K562 (cell line): ENCODE results near the gene TUT1. TPM values are rescaled to one million over a fixed set of nuclear protein-coding genes. Genes with fewer than 3 reads are reported as not detected.

ENCODE experiments used
- ARID2 ChIP-seq: fragments of 450-650 bp; IDR thresholded peaks from 2 replicates; pipeline ENCODE4 v1.6.1; 2017; ENCODE audit warnings: antibody characterized with exemption, mild to moderate bottlenecking
- EZH2 ChIP-seq: IDR thresholded peaks from 2 replicates; pipeline ENCODE4 v1.6.1; 2012; ENCODE audit warnings: low read depth, mild to moderate bottlenecking, inconsistent platforms, low read length, borderline replicate concordance
- FOXK2 ChIP-seq, 2 experiments: fragments of 450-650 bp; IDR thresholded peaks in 1 of 2; conservative IDR thresholded peaks in 1 of 2; 2 replicates each; pipeline ENCODE4 v1.6.1; 2016; ENCODE audit warnings: low read depth in 2 of 2, mild to moderate bottlenecking in 1 of 2
- JUND ChIP-seq, 2 experiments: IDR thresholded peaks; 2 replicates in 1 of 2; 3 replicates in 1 of 2; pipeline ENCODE4 v1.6.1; 2011; ENCODE audit warnings: borderline replicate concordance in 2 of 2, low read depth in 2 of 2, low read length in 2 of 2, improper control_type of control experiment in 1 of 2, missing biosample characterization in 1 of 2, missing genetic modification characterization in 1 of 2, missing genetic modification reagents in 1 of 2
- MAFF ChIP-seq: IDR thresholded peaks from 2 replicates; pipeline ENCODE4 v1.6.1; 2012; ENCODE audit warnings: low read length, improper control_type of control experiment
- MAFG ChIP-seq: fragments of 450-650 bp; conservative IDR thresholded peaks from 2 replicates; pipeline ENCODE4 v1.6.1; 2016; ENCODE audit warnings: missing genetic modification characterization, missing compliant biosample characterization
- MNT ChIP-seq, 2 experiments: fragments of 450-650 bp; conservative IDR thresholded peaks; 2 replicates each; pipeline ENCODE4 v1.6.1; 2017; ENCODE audit warnings: mild to moderate bottlenecking in 2 of 2, moderate library complexity in 2 of 2
- NCOR1 ChIP-seq: fragments of 450-650 bp; IDR thresholded peaks from 2 replicates; pipeline ENCODE4 v1.6.1; 2016; ENCODE audit warnings: mild to moderate bottlenecking, moderate library complexity
- OTX1 ChIP-seq: fragments of 450-650 bp; formaldehyde crosslinking; IDR thresholded peaks from 2 replicates; pipeline ENCODE4 v1.4.0; 2022; ENCODE audit warnings: mild to moderate bottlenecking
- RAD21 ChIP-seq, 2 experiments: fragments of 250-450 bp in 1 of 2; fragments of 450-650 bp in 1 of 2; sonication (Bioruptor Pico) in 1 of 2; formaldehyde crosslinking in 1 of 2; IDR thresholded peaks in 1 of 2; conservative IDR thresholded peaks in 1 of 2; 2 replicates each; pipeline versions ENCODE4 v1.4.0 to v1.8.0; 2020 to 2022; ENCODE audit warnings: mild to moderate bottlenecking in 2 of 2, moderate library complexity in 1 of 2
- TAF15 ChIP-seq: fragments of 200-400 bp; formaldehyde crosslinking; IDR thresholded peaks from 2 replicates; pipeline ENCODE4 v1.6.1; 2017; ENCODE audit warnings: mild to moderate bottlenecking, low read depth, low read length, moderate library complexity
- TAL1 ChIP-seq: fragments of 450-650 bp; IDR thresholded peaks from 2 replicates; pipeline ENCODE4 v1.6.1; 2016; ENCODE audit warnings: mild to moderate bottlenecking
- ZFP36 ChIP-seq: fragments of 150-350 bp; IDR thresholded peaks from 2 replicates; pipeline ENCODE4 v1.6.1; 2018; ENCODE audit warnings: low read length, low read depth; ENCODE audit not compliant: partially characterized antibody
- ZNF124 ChIP-seq: sonication (generic); formaldehyde crosslinking; IDR thresholded peaks from 2 replicates; pipeline ENCODE4 v1.8.1; 2022; ENCODE audit warnings: missing genetic modification reagents
- ZNF133 ChIP-seq: fragments of 250-450 bp; sonication (Bioruptor Pico); IDR thresholded peaks from 2 replicates; pipeline ENCODE4 v1.4.0; 2020; ENCODE audit warnings: mild to moderate bottlenecking
- ZNF134 ChIP-seq: fragments of 250-450 bp; sonication (Bioruptor Pico); conservative IDR thresholded peaks from 2 replicates; pipeline ENCODE4 v1.4.0; 2020
- ZNF589 ChIP-seq: fragments of 200-800 bp; sonication (Bioruptor generic); IDR thresholded peaks from 2 replicates; pipeline ENCODE4 v1.6.1; 2016; ENCODE audit warnings: low read depth, missing genetic modification characterization, missing compliant biosample characterization
- polyA plus RNA-seq, 8 experiments: library from polyadenylated mRNA; depleted of rRNA in 4 of 8; stranded (reverse) in 5 of 8; unstranded in 3 of 8; fragments of >200 nt; fragmentation: Nextera tagmentation in 2 of 8; fragmentation: Illumina TruSeq in 1 of 8; extraction: Ambion mirVana in 2 of 8; extraction: Trizol in 1 of 8; gene quantifications; 2 replicates each; pipeline versions ENCODE4 v1.2.1 to v1.2.3, GENCODE V29; 2011 to 2014; ENCODE audit warnings: inconsistent platforms in 1 of 8, missing spikeins in 1 of 8
- total RNA-seq, 7 experiments: library from RNA; depleted of rRNA in 6 of 7; stranded (reverse); fragments of >200 nt in 6 of 7; fragmentation: Illumina TruSeq in 2 of 7; extraction: Trizol in 2 of 7; gene quantifications; 2 replicates each; pipeline versions ENCODE4 v1.2.1 to v1.2.3, GENCODE V29; 2011 to 2021; ENCODE audit warnings: low replicate concordance in 1 of 7
- TF ChIP-seq, protein P1 (sequence below): fragments of 250-450 bp; sonication (Bioruptor Pico); IDR thresholded peaks from 2 replicates; pipeline ENCODE4 v1.8.0; 2022; ENCODE audit warnings: inconsistent platforms
- TF ChIP-seq, protein P2 (sequence below): sonication (generic); formaldehyde crosslinking; IDR thresholded peaks from 2 replicates; pipeline ENCODE4 v1.8.0; 2023; ENCODE audit warnings: missing genetic modification reagents, mild to moderate bottlenecking, borderline replicate concordance

The TUT1 gene
- total and polyA plus RNA-seq, 9 of the 15 experiments (the other 6 are each of a cell fraction or from before 2014, with no cell fraction given): 0.66 to 44.3 (median 15.7) TPM

DNA sequence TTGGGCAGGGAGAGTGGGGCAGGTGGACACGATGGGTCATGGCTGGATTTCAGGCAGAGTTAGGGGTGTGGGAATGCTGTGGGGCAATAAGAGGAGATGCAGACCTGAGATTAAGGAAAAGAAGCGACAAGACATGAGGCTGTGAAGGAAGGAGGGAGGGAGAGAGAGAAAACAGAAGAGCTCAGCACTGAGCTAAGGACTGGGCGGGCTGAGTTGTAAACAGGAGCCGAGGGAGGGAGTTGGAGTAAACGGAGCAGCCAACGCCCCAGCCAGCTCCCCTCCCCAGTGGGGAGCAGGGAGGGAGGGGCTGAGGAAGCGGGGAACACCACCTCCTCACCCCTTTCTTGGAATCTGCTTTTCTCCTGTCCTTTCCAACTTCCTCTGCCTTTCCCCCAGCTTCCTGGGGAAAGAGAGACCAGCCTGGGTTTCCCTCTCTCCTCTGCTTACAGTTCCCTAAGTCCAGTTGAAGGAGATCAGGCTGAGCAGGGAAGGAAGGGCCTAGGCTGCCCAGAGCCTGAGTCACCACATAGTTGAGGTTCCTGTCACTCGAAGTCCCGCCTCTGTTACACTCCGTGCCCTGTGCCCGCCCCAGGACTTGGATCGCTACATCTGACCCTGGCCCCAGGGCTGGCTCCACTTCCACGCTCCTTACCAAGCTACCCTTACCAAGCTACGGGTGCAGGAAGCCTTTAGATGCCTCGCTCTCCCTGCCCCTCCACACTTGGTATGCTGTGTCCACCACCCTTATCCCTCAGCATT, 38.1 kb downstream of the TUT1 start (continued):
- TF ChIP-seq ZNF134 (CRISPR knock-in tag) (no peak), FOXK2 (conservative IDR thresholded peaks at IDR 0.05 in 1 of 2, IDR thresholded peaks at IDR 0.05 in 1 of 2; ENCODE audit: low read depth in 2 of 2) (peak; percentile 98 to 99), ZFP36 (no peak), TAF15 (no peak), JUND (IDR thresholded peaks at IDR 0.05; ENCODE audit: borderline replicate concordance, low read depth, low read length) (peak; percentile 93), JUND (tag; IDR thresholded peaks at IDR 0.05; ENCODE audit: borderline replicate concordance, low read depth, low read length) (peak; percentile 70; the same call in 2 of the 3 replicates), ARID2 (peak; percentile 60; the same call in 1 of the 2 replicates), NCOR1 (peak; percentile 47; the same call in 1 of the 2 replicates), MAFF (no peak), MAFG (tag) (no peak), ZNF589 (CRISPR knock-in tag) (no peak; the same call in 1 of the 2 replicates), EZH2 (no peak), ZNF133 (CRISPR knock-in tag) (no peak), RAD21 (CRISPR knock-in tag; conservative IDR thresholded peaks at IDR 0.05 in 1 of 2, IDR thresholded peaks at IDR 0.05 in 1 of 2) (no peak), OTX1 (CRISPR knock-in tag) (peak; percentile 87; the same call in 1 of the 2 replicates), TAL1 (no peak), ZNF124 (no peak), MNT (conservative IDR thresholded peaks at IDR 0.05) (peak; percentile 44 to 65; a peak in 3 of 4 replicates)
- TF ChIP-seq, protein P1, sequence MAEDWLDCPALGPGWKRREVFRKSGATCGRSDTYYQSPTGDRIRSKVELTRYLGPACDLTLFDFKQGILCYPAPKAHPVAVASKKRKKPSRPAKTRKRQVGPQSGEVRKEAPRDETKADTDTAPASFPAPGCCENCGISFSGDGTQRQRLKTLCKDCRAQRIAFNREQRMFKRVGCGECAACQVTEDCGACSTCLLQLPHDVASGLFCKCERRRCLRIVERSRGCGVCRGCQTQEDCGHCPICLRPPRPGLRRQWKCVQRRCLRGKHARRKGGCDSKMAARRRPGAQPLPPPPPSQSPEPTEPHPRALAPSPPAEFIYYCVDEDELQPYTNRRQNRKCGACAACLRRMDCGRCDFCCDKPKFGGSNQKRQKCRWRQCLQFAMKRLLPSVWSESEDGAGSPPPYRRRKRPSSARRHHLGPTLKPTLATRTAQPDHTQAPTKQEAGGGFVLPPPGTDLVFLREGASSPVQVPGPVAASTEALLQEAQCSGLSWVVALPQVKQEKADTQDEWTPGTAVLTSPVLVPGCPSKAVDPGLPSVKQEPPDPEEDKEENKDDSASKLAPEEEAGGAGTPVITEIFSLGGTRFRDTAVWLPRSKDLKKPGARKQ (CRISPR knock-in tag): no peak
- TF ChIP-seq, protein P2, sequence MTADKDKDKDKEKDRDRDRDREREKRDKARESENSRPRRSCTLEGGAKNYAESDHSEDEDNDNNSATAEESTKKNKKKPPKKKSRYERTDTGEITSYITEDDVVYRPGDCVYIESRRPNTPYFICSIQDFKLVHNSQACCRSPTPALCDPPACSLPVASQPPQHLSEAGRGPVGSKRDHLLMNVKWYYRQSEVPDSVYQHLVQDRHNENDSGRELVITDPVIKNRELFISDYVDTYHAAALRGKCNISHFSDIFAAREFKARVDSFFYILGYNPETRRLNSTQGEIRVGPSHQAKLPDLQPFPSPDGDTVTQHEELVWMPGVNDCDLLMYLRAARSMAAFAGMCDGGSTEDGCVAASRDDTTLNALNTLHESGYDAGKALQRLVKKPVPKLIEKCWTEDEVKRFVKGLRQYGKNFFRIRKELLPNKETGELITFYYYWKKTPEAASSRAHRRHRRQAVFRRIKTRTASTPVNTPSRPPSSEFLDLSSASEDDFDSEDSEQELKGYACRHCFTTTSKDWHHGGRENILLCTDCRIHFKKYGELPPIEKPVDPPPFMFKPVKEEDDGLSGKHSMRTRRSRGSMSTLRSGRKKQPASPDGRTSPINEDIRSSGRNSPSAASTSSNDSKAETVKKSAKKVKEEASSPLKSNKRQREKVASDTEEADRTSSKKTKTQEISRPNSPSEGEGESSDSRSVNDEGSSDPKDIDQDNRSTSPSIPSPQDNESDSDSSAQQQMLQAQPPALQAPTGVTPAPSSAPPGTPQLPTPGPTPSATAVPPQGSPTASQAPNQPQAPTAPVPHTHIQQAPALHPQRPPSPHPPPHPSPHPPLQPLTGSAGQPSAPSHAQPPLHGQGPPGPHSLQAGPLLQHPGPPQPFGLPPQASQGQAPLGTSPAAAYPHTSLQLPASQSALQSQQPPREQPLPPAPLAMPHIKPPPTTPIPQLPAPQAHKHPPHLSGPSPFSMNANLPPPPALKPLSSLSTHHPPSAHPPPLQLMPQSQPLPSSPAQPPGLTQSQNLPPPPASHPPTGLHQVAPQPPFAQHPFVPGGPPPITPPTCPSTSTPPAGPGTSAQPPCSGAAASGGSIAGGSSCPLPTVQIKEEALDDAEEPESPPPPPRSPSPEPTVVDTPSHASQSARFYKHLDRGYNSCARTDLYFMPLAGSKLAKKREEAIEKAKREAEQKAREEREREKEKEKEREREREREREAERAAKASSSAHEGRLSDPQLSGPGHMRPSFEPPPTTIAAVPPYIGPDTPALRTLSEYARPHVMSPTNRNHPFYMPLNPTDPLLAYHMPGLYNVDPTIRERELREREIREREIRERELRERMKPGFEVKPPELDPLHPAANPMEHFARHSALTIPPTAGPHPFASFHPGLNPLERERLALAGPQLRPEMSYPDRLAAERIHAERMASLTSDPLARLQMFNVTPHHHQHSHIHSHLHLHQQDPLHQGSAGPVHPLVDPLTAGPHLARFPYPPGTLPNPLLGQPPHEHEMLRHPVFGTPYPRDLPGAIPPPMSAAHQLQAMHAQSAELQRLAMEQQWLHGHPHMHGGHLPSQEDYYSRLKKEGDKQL (CRISPR knock-in tag): no peak
